Thoracic aorta (tissue), 2 donors: ENCODE data around the gene MSI2. TPM values are rescaled to one million over a fixed set of nuclear protein-coding genes. Genes with fewer than 3 reads are reported as not detected.

ENCODE experiments used
- ATAC-seq: fragments of 150-250 bp; one replicate; pipeline ENCODE4 v1.8.0; 2017; ENCODE audit warnings: low read depth; ENCODE audit not compliant: insufficient number of reproducible peaks, low FRiP score
- DNase-seq: peaks from one replicate; pipeline ENCODE4 v3.0.0-alpha.2; 2020; ENCODE audit warnings: low spot score
- H3K27ac ChIP-seq, 2 donors: fragments of 200-600 bp; sonication (generic); 1 replicate in 1 of 2; 2 replicates in 1 of 2; pipeline ENCODE4 v1.5.1; 2016; ENCODE audit warnings: mild to moderate bottlenecking in 2 of 2, moderate library complexity in 2 of 2
- H3K27me3 ChIP-seq: fragments of 200-600 bp; sonication (generic); replicated peaks from 2 replicates; pipeline ENCODE4 v1.6.0; 2016; ENCODE audit warnings: mild to moderate bottlenecking; ENCODE audit not compliant: insufficient read depth
- H3K36me3 ChIP-seq: fragments of 200-600 bp; sonication (generic); one replicate; pipeline ENCODE4 v1.5.1; 2016
- H3K4me1 ChIP-seq, 2 donors: fragments of 200-600 bp; sonication (generic); 1 replicate in 1 of 2; 2 replicates in 1 of 2; pipeline versions ENCODE4 v1.5.1 to v1.6.0; 2016; ENCODE audit warnings: low read depth in 2 of 2, mild to moderate bottlenecking in 1 of 2; ENCODE audit not compliant: control insufficient read depth in 1 of 2
- H3K4me3 ChIP-seq: fragments of 200-600 bp; sonication (generic); 2 replicates; pipeline ENCODE4 v1.5.1; 2016; ENCODE audit warnings: mild to moderate bottlenecking
- H3K9me3 ChIP-seq: fragments of 200-600 bp; sonication (generic); 2 replicates; pipeline ENCODE4 v1.5.1; 2016
- CTCF ChIP-seq: fragments of 200-600 bp; sonication (generic); IDR thresholded peaks from one replicate; pipeline ENCODE4 v1.5.1; 2019; ENCODE audit warnings: antibody characterized with exemption
- total RNA-seq, 2 donors: library from RNA; depleted of rRNA; stranded (reverse); fragments of >200 nt; gene quantifications; one replicate each; pipeline versions ENCODE4 v1.1.0 to v1.2.3, GENCODE V29; 2016

Gene MSI2
- total RNA-seq, 2 donors from 2014 or later, result 32.1 to 46.2 TPM

DNA sequence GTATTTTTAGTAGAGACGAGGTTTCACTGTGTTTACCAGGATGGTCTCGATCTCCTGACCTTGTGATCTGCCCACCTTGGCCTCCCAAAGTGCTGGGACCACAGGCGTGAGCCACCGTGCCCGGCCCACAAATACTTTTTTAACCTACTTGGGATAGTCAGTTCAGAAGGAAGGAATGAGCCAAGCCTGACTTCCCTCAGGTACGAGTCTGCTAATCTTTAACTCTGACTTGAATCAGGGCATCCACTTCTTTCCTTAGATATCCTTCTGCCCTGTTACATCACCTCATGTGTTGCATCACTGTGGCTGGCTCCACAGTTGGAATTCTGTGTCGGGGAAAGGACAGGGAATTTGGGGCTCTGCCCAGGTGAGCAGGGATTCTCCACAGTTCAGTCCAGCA is 120.8 kb downstream of the MSI2 start:
- no peak overlapping the region for H3K27ac ChIP-seq
- H3K4me3 ChIP-seq, result no peak overlapping the region
- H3K27me3 ChIP-seq, result no peaks in the 10 kb centered on the region
- H3K4me1 ChIP-seq, result peaks cover 0 to 9% of the 10 kb centered on the region in 2 donors
- DNase-seq (no peak), ATAC-seq (no peak)
- TF ChIP-seq CTCF, result no peak
- H3K9me3 ChIP-seq, result peaks cover 7% of the 10 kb centered on the region
- H3K36me3 ChIP-seq, result no peaks in the 10 kb centered on the region

- H3K27ac ChIP-seq, result no peak overlapping the region
- H3K36me3 ChIP-seq, result no peaks in the 10 kb centered on the region
- H3K4me1 ChIP-seq, result peaks cover 0 to 9% of the 10 kb centered on the region in 2 donors
- no peak for DNase-seq
- peak overlapping the region; percentile 32 for H3K4me3 ChIP-seq
- no peaks in the 10 kb centered on the region for H3K9me3 ChIP-seq
- H3K27me3 ChIP-seq, result no peaks in the 10 kb centered on the region
- no peak for TF ChIP-seq CTCF
- no peak for ATAC-seq
Observed at GRCh38 chr17:57379237-57379894, 123.0 kb downstream of the MSI2 start.

DNA sequence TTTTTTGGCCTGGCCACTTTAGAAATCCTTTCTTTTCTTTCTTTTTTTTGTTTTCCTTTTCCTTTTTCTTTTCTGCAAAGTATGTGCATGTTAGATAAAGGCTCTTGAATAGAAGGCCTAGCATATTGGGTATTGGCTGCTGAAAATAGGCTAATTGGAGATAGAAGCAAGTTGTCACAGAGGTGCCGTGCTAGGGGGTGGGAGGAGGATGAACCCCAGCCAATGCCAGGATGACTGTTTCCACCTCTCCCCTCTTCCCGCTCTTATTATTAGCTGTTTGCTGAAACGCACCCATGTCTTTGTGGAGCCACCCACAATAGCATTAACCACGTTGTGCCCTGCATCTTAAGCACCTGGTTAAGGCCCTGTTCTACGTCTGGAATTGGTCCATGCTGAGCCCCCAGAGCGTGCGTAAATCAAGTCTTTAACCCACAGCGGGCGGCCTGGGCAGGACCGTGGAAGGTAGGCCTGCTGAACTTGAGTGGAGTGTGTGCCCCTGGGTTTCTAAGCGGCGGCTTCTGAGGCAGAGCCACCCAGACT is 123.6 kb downstream of the MSI2 start:
- no peak overlapping the region for H3K27ac ChIP-seq
- H3K4me3 ChIP-seq, result no peak overlapping the region
- peaks cover 0 to 9% of the 10 kb centered on the region in 2 donors for H3K4me1 ChIP-seq
- TF ChIP-seq CTCF, result no peak
- no peak for ATAC-seq
- no peak for DNase-seq
- H3K9me3 ChIP-seq, result no peaks in the 10 kb centered on the region
- no peaks in the 10 kb centered on the region for H3K27me3 ChIP-seq
- no peaks in the 10 kb centered on the region for H3K36me3 ChIP-seq

- TF ChIP-seq CTCF, result no peak
Observed at GRCh38 chr17:57381498-57381897, 125.2 kb downstream of the MSI2 start.

GRCh38 chr17:57384219-57384618 is 127.9 kb downstream of the MSI2 start:
- no peak for DNase-seq

More at GRCh38 chr17:57381498-57381897, 125.2 kb downstream of the MSI2 start:
- Histone ChIP-seq H3K27me3 (no peaks in the 10 kb centered on the region), H3K4me1 (peaks cover 0 to 9% of the 10 kb centered on the region in 2 donors), H3K36me3 (no peaks in the 10 kb centered on the region), H3K27ac (no peak overlapping the region), H3K4me3 (no peak overlapping the region), H3K9me3 (peaks cover under 1% of the 10 kb centered on the region)
- DNase-seq (no peak), ATAC-seq (no peak)

More at GRCh38 chr17:57384219-57384618, 127.9 kb downstream of the MSI2 start:
- no peak overlapping the region for H3K27ac ChIP-seq
- H3K4me1 ChIP-seq, result peaks cover 0 to 9% of the 10 kb centered on the region in 2 donors
- peaks cover 14% of the 10 kb centered on the region for H3K9me3 ChIP-seq
- H3K4me3 ChIP-seq, result no peak overlapping the region
- H3K36me3 ChIP-seq, result no peaks in the 10 kb centered on the region
- H3K27me3 ChIP-seq, result no peaks in the 10 kb centered on the region
- no peak for ATAC-seq
- TF ChIP-seq CTCF, result no peak
